NOMO-1 treated with dmso at 0.1 percent for 144 hours (cell line): ENCODE results near the gene FSD2.
"Not testable (repeated sequence)": the region's sequence is repeated elsewhere in the genome, so short reads cannot be mapped to it uniquely, and the experiment has no call there.

Source experiments
- DNase-seq: peaks from one replicate; lab custom pipeline; 2025; ENCODE audit not compliant: unreplicated experiment; lab: John Stamatoyannopoulos, UW

The FSD2 gene

DNA sequence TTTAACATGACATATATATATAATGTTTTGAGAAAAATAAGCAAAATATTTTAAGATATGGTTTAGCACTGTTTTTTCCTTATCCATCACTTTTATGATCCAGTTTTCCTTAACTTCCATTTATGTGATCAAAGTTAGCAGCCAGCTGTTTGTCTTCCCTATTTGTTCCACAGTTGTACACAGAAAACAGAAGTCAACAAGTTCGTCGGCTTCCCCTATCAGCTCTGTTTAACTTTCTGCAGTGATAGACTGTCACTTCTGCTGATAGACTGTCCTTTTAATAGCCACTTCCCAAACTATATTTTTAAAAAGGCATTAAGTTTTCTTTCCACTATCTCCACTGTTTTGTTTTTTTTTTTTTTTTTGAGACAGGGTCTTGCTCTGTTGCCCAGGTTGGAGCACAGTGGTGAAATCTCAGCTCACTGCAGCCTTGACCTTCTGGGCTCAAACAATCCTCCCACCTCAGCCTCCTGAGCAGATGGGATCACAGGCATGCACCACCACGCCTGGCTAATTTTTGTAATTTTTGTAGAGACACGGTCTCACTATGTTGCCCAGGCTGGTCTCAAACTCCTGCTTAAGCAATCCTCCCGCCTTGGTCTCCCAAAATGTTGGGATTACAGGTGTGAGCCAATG is 7.2 kb downstream of the FSD2 start:
- DNase-seq: no peak

- DNase-seq: no peak
These were observed 7.8 kb downstream of the FSD2 start for GRCh38 chr15:82798104-82798503.

DNA sequence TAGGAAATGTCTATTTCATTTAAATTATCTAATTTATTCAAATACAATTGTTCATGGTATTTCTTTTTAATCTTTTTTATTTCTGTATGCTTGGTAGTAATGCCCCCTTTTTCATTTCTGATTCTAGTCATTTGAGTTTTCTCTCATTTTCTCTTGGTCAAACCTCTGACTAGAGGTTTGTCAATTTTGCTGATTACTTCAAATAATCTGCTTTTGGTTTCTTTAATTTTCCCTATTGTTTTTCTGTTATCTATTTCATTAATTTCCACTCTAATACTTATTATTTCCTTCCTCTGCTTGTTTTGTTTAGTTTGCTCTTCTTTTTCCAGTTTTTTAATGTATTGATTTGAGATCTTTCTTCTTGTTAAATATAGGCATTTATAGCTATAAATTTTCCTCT is 12.1 kb downstream of the FSD2 start:
- DNase-seq: no peak

- DNase-seq: no peak
These were observed 13.8 kb downstream of the FSD2 start for GRCh38 chr15:82792068-82792467.

- no peak for DNase-seq
These were observed 15.5 kb downstream of the FSD2 start for GRCh38 chr15:82790321-82790720.

- no peak for DNase-seq
These were observed 16.4 kb downstream of the FSD2 start for GRCh38 chr15:82789491-82789890.

DNA sequence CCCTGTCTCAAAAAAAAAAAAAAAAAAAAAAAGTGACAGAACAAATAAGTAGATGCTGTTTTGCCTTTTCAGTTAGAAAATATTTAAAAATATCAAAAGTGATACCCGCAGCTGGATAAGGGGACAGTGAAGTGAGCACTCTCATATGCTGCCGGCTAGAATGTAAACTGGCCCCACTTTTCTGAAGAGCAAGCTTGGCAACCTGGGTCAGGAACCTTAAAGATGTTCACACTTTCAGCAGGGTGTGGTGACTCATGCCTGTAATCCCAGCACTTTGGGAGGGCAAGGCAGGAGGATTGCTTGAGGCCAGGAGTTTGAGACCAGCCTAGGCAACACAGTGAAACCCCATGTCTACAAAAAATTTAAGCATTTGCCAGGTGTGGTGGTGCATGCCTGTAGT is 17.4 kb downstream of the FSD2 start:
- no peak for DNase-seq

GRCh38 chr15:82781349-82781748 is 24.5 kb downstream of the FSD2 start:
- DNase-seq: no peak

DNA sequence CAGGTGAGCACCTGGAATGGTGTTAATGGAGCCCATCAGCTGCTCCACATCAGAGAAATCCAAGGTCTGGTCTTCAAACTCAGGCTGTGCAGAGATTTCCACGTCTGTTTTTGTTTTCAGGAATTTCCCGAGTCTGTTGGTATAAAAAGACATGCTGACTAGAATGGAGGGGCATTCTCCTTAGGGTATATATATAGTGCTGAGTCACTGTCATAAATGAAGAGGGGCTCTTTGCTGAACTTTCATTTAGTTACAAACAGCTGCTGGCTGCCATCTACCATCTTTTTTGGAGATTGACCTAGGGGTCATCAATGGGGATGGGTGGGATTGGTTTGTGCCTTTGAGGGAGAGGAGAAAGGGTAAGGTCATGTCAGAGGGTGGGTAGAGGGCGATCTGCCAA is 27.1 kb downstream of the FSD2 start:
- DNase-seq: no peak

- DNase-seq: peak; percentile 7
These were observed 31.4 kb downstream of the FSD2 start for GRCh38 chr15:82774496-82774895.

- no peak for DNase-seq
These were observed 33.9 kb downstream of the FSD2 start for GRCh38 chr15:82771789-82772607.

- DNase-seq: no peak
These were observed 37.3 kb downstream of the FSD2 start for GRCh38 chr15:82768414-82769054.

DNA sequence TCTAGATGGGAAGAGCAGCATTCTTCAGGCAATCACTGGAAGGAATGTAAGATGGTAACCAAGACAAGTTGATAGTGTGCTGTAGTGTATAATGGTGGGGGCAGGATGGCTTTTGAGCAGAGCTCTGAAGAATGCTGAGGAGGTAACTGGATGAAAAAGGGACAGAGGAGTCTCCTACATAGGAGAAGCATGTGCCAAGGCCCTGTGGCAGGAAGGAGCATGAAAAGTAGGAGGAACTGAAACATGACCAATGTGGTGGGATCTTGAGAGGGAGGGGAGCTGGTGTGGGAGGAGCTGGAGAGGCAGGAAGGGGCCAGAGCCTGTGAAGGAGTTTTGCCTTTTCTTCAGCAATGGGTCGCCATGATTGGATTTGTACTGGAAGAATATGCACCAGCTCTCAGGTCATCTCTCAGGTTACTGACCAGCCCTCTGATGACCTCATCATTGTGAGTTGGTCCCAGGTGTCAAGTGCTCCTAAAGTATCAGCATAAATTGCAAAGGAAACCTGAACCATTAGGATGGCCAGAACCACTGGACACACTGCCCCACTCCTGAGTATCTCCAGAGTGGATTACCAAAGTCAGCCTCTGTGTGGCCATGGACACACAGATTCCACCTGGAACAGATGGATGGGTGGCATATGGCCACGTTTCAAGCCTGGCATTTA is 38.6 kb downstream of the FSD2 start:
- no peak for DNase-seq

DNA sequence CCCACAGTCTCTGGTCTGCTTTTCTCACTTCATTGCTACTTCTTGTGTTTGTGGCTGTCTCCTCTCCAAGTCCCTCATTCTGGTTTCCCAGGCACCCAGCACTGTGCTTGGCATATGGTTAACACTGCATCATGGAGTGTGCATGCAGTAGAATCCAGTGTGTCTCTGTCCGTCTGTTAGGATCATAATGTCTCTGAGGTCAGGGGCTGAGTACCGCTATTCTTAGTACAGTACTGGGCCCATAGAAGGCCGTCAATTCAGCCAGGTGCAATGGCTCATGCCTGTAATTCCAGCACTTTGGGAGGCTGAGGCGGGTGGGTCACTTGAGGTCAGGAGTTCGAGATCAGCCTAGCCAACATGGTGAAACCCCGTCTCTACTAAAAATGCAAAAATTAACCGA is 39.7 kb downstream of the FSD2 start:
- not testable (repeated sequence) for DNase-seq

DNA sequence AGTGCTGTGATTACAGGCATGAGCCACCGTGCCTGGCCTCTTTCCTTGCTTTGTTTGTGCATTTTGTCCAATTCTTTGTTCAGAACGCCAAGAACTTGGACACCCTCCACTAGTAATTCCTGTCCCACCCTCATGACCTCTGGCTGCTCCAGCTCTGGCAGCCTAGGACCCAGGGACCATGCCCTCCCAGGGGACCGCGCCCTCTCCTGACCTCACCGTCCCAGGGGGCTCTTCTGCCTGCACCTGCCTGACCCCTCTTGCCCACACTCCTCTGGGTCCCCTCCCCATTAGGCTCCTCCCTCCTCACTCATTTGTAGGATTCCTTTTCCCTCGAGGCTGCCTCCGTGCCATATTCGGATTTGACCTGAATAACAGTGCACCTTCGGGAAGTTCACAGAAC is 41.1 kb downstream of the FSD2 start:
- no peak for DNase-seq

- no peak for DNase-seq
These were observed 41.8 kb downstream of the FSD2 start for GRCh38 chr15:82764117-82764490.

- DNase-seq: no peak
These were observed 42.3 kb downstream of the FSD2 start for GRCh38 chr15:82763361-82764116.

GRCh38 chr15:82751308-82751707 is 54.6 kb downstream of the FSD2 start:
- DNase-seq: peak; percentile 4

GRCh38 chr15:82750831-82751180 is 55.1 kb downstream of the FSD2 start:
- no peak for DNase-seq

DNA sequence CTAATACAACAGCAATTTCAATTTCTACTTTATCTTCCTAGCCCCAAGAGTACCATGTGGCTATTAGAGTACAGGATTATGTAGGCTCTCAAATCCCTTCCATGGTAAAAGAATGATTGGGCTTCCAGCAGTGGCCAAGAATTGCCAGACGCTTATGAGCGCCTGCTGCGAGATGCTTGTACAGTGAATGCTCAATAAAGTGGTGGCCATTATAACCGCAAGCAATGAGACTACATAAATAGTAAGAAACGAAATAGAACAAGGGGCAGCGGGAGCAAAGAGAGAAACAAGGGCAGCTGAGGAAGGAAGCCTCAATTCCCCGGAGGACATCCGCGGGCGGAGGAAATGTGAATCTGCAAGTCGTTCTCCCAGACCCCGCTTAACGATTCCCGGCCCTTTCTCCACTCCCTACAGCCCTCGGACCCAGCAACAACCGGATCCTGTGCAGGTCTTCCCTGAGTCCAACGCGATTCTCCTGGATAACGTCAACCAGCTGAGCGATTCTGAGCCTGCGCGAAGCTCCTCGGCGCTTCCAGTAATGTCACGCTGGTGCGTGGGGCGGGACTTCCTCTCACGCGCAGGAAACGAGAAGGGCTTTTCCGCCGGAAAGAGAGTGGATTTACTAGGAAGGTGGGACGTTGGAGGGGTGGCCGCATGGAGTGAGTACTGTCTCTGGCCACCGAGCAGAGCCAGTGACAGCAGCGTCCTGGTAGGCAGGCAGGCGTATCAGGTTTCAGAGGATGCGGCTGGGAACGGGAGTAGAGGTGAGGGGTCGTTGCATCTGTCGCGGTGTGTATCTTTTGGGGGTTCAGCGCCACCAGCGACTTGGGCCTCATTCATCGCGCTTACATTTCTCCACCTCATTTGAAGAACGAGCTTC is 55.7 kb downstream of the FSD2 start:
- DNase-seq: peak; percentile 87
